PC-9 (cell line): ENCODE results near the gene PLEKHA6.

Experiments used
- EZH2 ChIP-seq: fragments of 200-600 bp; sonication (generic); IDR thresholded peaks from 2 replicates; pipeline ENCODE4 v1.8.0; 2017; ENCODE audit warnings: antibody characterized with exemption, low read depth
- TF ChIP-seq, protein P1 (sequence below): fragments of 200-600 bp; sonication (generic); conservative IDR thresholded peaks from 2 replicates; pipeline ENCODE4 v1.6.1; 2017; ENCODE audit warnings: mixed run types, antibody characterized with exemption, mild to moderate bottlenecking, moderate library complexity

DNA sequence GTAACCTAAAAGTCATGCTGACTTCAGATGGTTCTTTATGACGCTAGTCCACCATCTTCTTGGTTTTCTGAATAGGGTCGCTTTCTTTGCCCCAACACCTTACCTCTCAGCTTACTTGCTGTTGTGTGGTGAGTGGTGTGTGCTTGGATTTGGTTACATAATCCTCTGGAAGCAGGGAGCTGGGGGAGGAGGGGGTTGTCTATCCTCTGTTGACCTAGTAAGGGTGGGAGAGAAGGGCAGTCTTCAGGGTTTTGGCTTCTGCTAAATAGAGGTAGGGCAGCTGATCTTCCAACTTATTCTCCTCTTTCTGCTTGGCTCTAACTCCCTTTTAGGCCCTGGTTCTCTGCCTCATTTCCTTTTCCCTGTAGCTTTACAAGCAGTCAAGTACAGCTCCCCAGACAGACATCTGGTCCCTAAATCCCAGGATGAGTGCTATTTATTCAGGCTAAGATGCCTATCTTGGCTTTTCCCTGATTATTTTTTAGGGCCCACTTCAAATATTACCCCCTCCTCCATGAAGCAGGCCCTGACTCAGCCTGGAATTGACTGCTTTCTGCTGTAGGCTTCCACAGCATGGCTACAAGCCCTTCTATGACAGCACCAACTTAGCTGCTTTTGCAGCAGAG, 187.2 kb downstream of the PLEKHA6 start:
- no peak for TF ChIP-seq EZH2
- TF ChIP-seq, protein P1, sequence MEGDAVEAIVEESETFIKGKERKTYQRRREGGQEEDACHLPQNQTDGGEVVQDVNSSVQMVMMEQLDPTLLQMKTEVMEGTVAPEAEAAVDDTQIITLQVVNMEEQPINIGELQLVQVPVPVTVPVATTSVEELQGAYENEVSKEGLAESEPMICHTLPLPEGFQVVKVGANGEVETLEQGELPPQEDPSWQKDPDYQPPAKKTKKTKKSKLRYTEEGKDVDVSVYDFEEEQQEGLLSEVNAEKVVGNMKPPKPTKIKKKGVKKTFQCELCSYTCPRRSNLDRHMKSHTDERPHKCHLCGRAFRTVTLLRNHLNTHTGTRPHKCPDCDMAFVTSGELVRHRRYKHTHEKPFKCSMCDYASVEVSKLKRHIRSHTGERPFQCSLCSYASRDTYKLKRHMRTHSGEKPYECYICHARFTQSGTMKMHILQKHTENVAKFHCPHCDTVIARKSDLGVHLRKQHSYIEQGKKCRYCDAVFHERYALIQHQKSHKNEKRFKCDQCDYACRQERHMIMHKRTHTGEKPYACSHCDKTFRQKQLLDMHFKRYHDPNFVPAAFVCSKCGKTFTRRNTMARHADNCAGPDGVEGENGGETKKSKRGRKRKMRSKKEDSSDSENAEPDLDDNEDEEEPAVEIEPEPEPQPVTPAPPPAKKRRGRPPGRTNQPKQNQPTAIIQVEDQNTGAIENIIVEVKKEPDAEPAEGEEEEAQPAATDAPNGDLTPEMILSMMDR = no peak
